ENCODE results near the gene NCDN. TPM values are rescaled to one million over a fixed set of nuclear protein-coding genes. Genes with fewer than 3 reads are reported as not detected.

Gene NCDN
- total RNA-seq, 2 donors from 2014 or later: 25.3 to 33.4 TPM

- Histone ChIP-seq H3K27me3 (ENCODE audit: control insufficient read depth, insufficient read depth, low read length, poor library complexity, severe bottlenecking) (no peaks in the 10 kb centered on the region), H3K4me3 (ENCODE audit: low read length) (peak overlapping the region; percentile 89), H3K9ac (ENCODE audit: extremely low read depth, low read length, poor library complexity, severe bottlenecking) (peak overlapping the region; percentile 27), H3K36me3 (ENCODE audit: control insufficient read depth, insufficient read depth, low read length) (peaks cover 33% of the 10 kb centered on the region), H3K27ac (ENCODE audit: low read depth, low read length) (no peak overlapping the region), H3K4me1 (ENCODE audit: control insufficient read depth, insufficient read depth, low read length) (peaks cover 9% of the 10 kb centered on the region), H3K9me3 (ENCODE audit: control insufficient read depth, low read length) (no peaks in the 10 kb centered on the region)
- no peak for DNase-seq
- H3K27me3 Mint-ChIP-seq (ENCODE audit: insufficient read depth): no peaks in the 10 kb centered on the region
- 16 to 28% methylated on average over 2 of the region's 4 CpGs for WGBS, 2 experiments (ENCODE audit: insufficient coverage in 1 of 2, insufficient read length in 1 of 2)
- peaks cover 35% of the 10 kb centered on the region for H3K4me1 Mint-ChIP-seq
- peak overlapping the region; percentile 79 for H3K27ac Mint-ChIP-seq
- peak overlapping the region; percentile 89 for H3K4me3 Mint-ChIP-seq
- H3K9me3 Mint-ChIP-seq: no peaks in the 10 kb centered on the region
- H3K36me3 Mint-ChIP-seq (ENCODE audit: low read depth): peaks cover 26% of the 10 kb centered on the region
- no peak for TF ChIP-seq CTCF (conservative IDR thresholded peaks at IDR 0.05)
Observed at GRCh38 chr1:35555212-35555584, 2.4 kb upstream of the NCDN start.

- WGBS, 2 experiments (ENCODE audit: insufficient coverage in 1 of 2, insufficient read length in 1 of 2): 60 to 78% methylated on average over 5 to 10 of the region's 10 CpGs
- no peak overlapping the region for H3K27ac ChIP-seq (ENCODE audit: low read depth, low read length)
- peaks cover 35% of the 10 kb centered on the region for H3K4me1 Mint-ChIP-seq
- H3K27ac Mint-ChIP-seq: peak overlapping the region; percentile 88
- H3K36me3 Mint-ChIP-seq (ENCODE audit: low read depth): peaks cover 24% of the 10 kb centered on the region
- peak overlapping the region; percentile 89 for H3K4me3 Mint-ChIP-seq
- H3K9me3 ChIP-seq (ENCODE audit: control insufficient read depth, low read length): no peaks in the 10 kb centered on the region
- peaks cover 31% of the 10 kb centered on the region for H3K36me3 ChIP-seq (ENCODE audit: control insufficient read depth, insufficient read depth, low read length)
- H3K9ac ChIP-seq (ENCODE audit: extremely low read depth, low read length, poor library complexity, severe bottlenecking): peak overlapping the region; percentile 50
- H3K27me3 ChIP-seq (ENCODE audit: control insufficient read depth, insufficient read depth, low read length, poor library complexity, severe bottlenecking): no peaks in the 10 kb centered on the region
- DNase-seq: no peak
- H3K27me3 Mint-ChIP-seq (ENCODE audit: insufficient read depth): no peaks in the 10 kb centered on the region
- no peaks in the 10 kb centered on the region for H3K9me3 Mint-ChIP-seq
- peak overlapping the region; percentile 89 for H3K4me3 ChIP-seq (ENCODE audit: low read length)
- no peak for TF ChIP-seq CTCF (conservative IDR thresholded peaks at IDR 0.05)
- H3K4me1 ChIP-seq (ENCODE audit: control insufficient read depth, insufficient read depth, low read length): peaks cover 9% of the 10 kb centered on the region
Observed at GRCh38 chr1:35555601-35556477, 1.8 kb upstream of the NCDN start.

- 4% methylated on average over 11 to 17 of the region's 17 CpGs for WGBS, 2 experiments (ENCODE audit: insufficient coverage in 1 of 2, insufficient read length in 1 of 2)
- Mint-ChIP-seq H3K36me3 (ENCODE audit: low read depth) (peaks cover 24% of the 10 kb centered on the region), H3K27me3 (ENCODE audit: insufficient read depth) (no peaks in the 10 kb centered on the region), H3K4me3 (peak overlapping the region; percentile 89), H3K27ac (peak overlapping the region; percentile 88), H3K4me1 (peaks cover 35% of the 10 kb centered on the region), H3K9me3 (no peaks in the 10 kb centered on the region)
- H3K4me3 ChIP-seq (ENCODE audit: low read length): peak overlapping the region; percentile 89
- H3K9ac ChIP-seq (ENCODE audit: extremely low read depth, low read length, poor library complexity, severe bottlenecking): peak overlapping the region; percentile 50
- no peak overlapping the region for H3K27ac ChIP-seq (ENCODE audit: low read depth, low read length)
- H3K4me1 ChIP-seq (ENCODE audit: control insufficient read depth, insufficient read depth, low read length): peaks cover 9% of the 10 kb centered on the region
- TF ChIP-seq CTCF (conservative IDR thresholded peaks at IDR 0.05): no peak
- no peak for DNase-seq
- H3K36me3 ChIP-seq (ENCODE audit: control insufficient read depth, insufficient read depth, low read length): peaks cover 33% of the 10 kb centered on the region
- H3K27me3 ChIP-seq (ENCODE audit: control insufficient read depth, insufficient read depth, low read length, poor library complexity, severe bottlenecking): no peaks in the 10 kb centered on the region
- no peaks in the 10 kb centered on the region for H3K9me3 ChIP-seq (ENCODE audit: control insufficient read depth, low read length)
Observed at GRCh38 chr1:35556484-35557117, 998 bp upstream of the NCDN start.

Measured in endodermal cell (in vitro differentiated cells).